ENCODE results near the gene TRIM52. TPM values are rescaled to one million over a fixed set of nuclear protein-coding genes. Genes with fewer than 3 reads are reported as not detected.

TRIM52 gene
- polyA plus RNA-seq, 1 donor from 2014 or later = 42.0 TPM

DNA sequence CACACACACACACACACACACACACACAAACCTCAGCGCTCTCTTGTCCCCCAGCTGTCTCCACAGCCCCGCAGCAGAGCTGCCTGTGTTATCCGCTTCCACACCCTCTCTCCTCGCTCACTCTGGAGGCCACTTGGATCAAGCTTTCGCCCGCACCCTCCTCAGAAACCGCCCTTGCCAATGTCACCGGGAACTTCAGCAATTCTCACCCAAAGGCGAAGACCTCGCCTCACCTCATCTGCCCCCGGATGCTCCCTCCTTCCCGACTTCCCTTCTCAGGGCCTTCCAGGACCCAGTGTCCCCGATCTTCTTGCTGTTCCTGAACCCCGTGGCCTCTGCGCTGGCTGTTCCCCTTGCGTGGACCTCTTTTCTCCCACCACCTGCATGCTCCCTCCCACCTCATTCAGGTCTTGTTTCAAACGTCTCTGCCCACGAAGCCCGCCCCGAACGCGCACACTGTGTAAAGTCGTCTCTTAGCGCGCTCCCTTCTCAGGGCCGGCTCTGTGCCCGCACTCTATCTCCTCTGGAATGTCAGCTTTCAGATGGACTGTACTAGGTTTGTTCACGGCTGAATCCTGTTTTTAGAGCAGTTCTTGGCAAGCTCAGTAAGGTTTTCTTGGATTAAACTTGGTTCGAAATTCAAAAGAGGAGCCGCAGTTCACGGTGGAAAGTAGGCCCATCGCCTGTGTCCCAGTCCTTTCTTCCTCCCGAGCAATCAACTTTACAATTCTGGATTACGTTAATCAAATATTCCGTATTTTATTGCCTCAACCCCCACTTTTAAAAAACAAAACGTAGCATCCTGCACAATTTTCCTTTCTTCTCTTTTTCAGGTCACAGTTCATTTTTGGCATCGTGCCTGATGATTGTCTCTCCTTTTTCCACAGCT, 54.9 kb downstream of the TRIM52 start:
- Histone ChIP-seq H2AFZ (ENCODE audit: low read depth, low read length) (no peak overlapping the region), H3K27ac (ENCODE audit: low read length) (no peak overlapping the region), H3K27me3 (ENCODE audit: insufficient read depth, low read depth, low read length) (peaks cover 46% of the 10 kb centered on the region), H3F3A (ENCODE audit: insufficient read depth, low read length, poor library complexity, severe bottlenecking) (peaks cover 6% of the 10 kb centered on the region), H4K20me1 (ENCODE audit: insufficient read depth) (no peaks in the 10 kb centered on the region), H3K79me2 (replicated peaks; ENCODE audit: insufficient read depth, low read length) (no peaks in the 10 kb centered on the region), H3K9me2 (ENCODE audit: insufficient read depth, low read length) (no peaks in the 10 kb centered on the region), H3K4me2 (ENCODE audit: low read length) (peak overlapping the region; percentile 64), H3K36me3 (ENCODE audit: insufficient read depth, low read length) (no peaks in the 10 kb centered on the region), H3K4me3 (ENCODE audit: low read length) (peak overlapping the region; percentile 77), H3K9ac (ENCODE audit: low read length) (peak overlapping the region; percentile 50), H3K9me3 (ENCODE audit: low read length) (no peaks in the 10 kb centered on the region)
- no peak for TF ChIP-seq POLR2AphosphoS5 (IDR thresholded peaks at IDR 0.05)

Small RNA genes lying within 50 kb of the gene (small RNA-seq; reads per million reads assigned to genes)
- gene MIR4638 = 0 reads per million in 3 experiments
- 0 reads per million in 3 experiments for gene RNU6-705P
- 0 reads per million in 3 experiments for gene SNORD95
- 0 reads per million in 3 experiments for gene SNORD96A

Other genes starting within 250 kb of the TRIM52 start
- 13.9 and 18.7 TPM in 2 replicates for gene BTNL9, start 220.9 kb downstream of the TRIM52 start, polyA plus RNA-seq
- gene OR2V1, start 130.0 kb downstream of the TRIM52 start, polyA plus RNA-seq = not detected in 2 replicates
- gene OR2V2, start 113.6 kb downstream of the TRIM52 start, polyA plus RNA-seq = not detected in 2 replicates
- gene TRIM7, start 55.9 kb downstream of the TRIM52 start, polyA plus RNA-seq = 1.4 and 2.1 TPM in 2 replicates
- 32.1 and 37.7 TPM in 2 replicates for gene TRIM41, start 37.9 kb downstream of the TRIM52 start, polyA plus RNA-seq
- gene RACK1, start 17.2 kb downstream of the TRIM52 start, polyA plus RNA-seq = 2,178 and 2,281 TPM in 2 replicates
- not detected in 2 replicates for gene OR4F3, start 106.1 kb upstream of the TRIM52 start, polyA plus RNA-seq